Spleen (tissue), 11 donors: ENCODE data around the gene DHX57. TPM values are rescaled to one million over a fixed set of nuclear protein-coding genes. Genes with fewer than 3 reads are reported as not detected.

Source experiments
- DNase-seq: peaks from one replicate; pipeline ENCODE4 v3.0.0-alpha.2; 2020
- H3K27ac ChIP-seq, 8 donors: fragments of 200-600 bp; sonication (generic) in 7 of 8; 1 replicate in 4 of 8; 2 replicates in 4 of 8; pipeline versions ENCODE4 v1.5.0 to v1.8.0; 2016 to 2021; ENCODE audit warnings: inconsistent platforms in 4 of 8, mild to moderate bottlenecking in 4 of 8, moderate library complexity in 1 of 8
- H3K27me3 ChIP-seq, 7 donors: fragments of 200-600 bp; sonication (generic) in 6 of 7; replicated peaks in 1 of 7; 1 replicate in 4 of 7; 2 replicates in 3 of 7; pipeline versions ENCODE4 v1.5.0 to v1.8.0; 2016 to 2021; ENCODE audit warnings: inconsistent platforms in 3 of 7, mild to moderate bottlenecking in 1 of 7
- H3K36me3 ChIP-seq, 6 donors: fragments of 200-600 bp; sonication (generic) in 5 of 6; 1 replicate in 4 of 6; 2 replicates in 2 of 6; pipeline versions ENCODE4 v1.5.0 to v1.8.0; 2016 to 2021; ENCODE audit warnings: inconsistent platforms in 2 of 6
- H3K4me1 ChIP-seq, 6 donors: fragments of 200-600 bp; sonication (generic) in 5 of 6; 1 replicate in 3 of 6; 2 replicates in 3 of 6; pipeline versions ENCODE4 v1.5.0 to v1.8.0; 2016 to 2021; ENCODE audit warnings: inconsistent platforms in 3 of 6
- H3K4me3 ChIP-seq, 8 donors: fragments of 200-600 bp; sonication (generic) in 7 of 8; 1 replicate in 4 of 8; 2 replicates in 4 of 8; pipeline versions ENCODE4 v1.5.0 to v1.8.0; 2016 to 2021; ENCODE audit warnings: inconsistent platforms in 4 of 8, mild to moderate bottlenecking in 4 of 8, moderate library complexity in 2 of 8
- H3K9me3 ChIP-seq, 8 donors: fragments of 200-600 bp; sonication (generic) in 7 of 8; 1 replicate in 4 of 8; 2 replicates in 4 of 8; pipeline versions ENCODE4 v1.5.0 to v1.8.0; 2016 to 2021; ENCODE audit warnings: inconsistent platforms in 4 of 8
- CTCF ChIP-seq, 11 experiments: fragments of 200-600 bp in 7 of 11; fragments of 450-650 bp in 4 of 11; sonication (generic) in 4 of 11; IDR thresholded peaks in 8 of 11; conservative IDR thresholded peaks in 3 of 11; 1 replicate in 7 of 11; 2 replicates in 4 of 11; pipeline versions ENCODE4 v1.4.0 to v1.8.0; 2016 to 2021; ENCODE audit warnings: antibody characterized with exemption in 11 of 11, inconsistent platforms in 4 of 11, mild to moderate bottlenecking in 1 of 11
- POLR2A ChIP-seq, 3 donors: fragments of 450-650 bp; IDR thresholded peaks; one replicate each; pipeline ENCODE4 v1.5.1; 2017; ENCODE audit warnings: antibody characterized with exemption in 3 of 3, mild to moderate bottlenecking in 1 of 3
- POLR2AphosphoS5 ChIP-seq, 3 donors: sonication (generic); formaldehyde crosslinking; IDR thresholded peaks; one replicate each; pipeline ENCODE4 v1.5.1; 2017; ENCODE audit warnings: antibody characterized with exemption in 3 of 3
- WGBS, 5 donors: extraction: QIAGEN DNeasy Blood & Tissue Kit in 3 of 5; methylation state at CpG; one replicate each; pipeline versions ENCODE4 v1.1.5 to v1.1.7; 2013 to 2018; 5-methylcytosine and 5-hydroxymethylcytosine counted together
- intact Hi-C: fragments of 100-400 bp; cut with DNase I; formaldehyde crosslinking; loops from one replicate; pipeline ENCODE4 v1.15.0; 2023; ENCODE audit warnings: low total_unique reads
- polyA plus RNA-seq, 3 donors: library from polyadenylated mRNA; stranded (reverse); fragments of 200-250 nt; gene quantifications; one replicate each; pipeline ENCODE4 v1.2.1, GENCODE V29; 2013
- total RNA-seq, 7 donors: library from RNA; depleted of rRNA in 3 of 7; stranded (reverse); fragments of >200 nt in 3 of 7; fragmentation: NEBNext Ultra II Directional in 4 of 7; extraction: Animal tissue kit (Norgen Biotek cat#: 25700) in 4 of 7; gene quantifications; one replicate each; pipeline versions ENCODE4 v1.1.0 to v1.2.1, GENCODE V29; 2016 to 2021
- donor health status: healthy with polysubstance abuse.
- donor health status: DM: no; HTN: no; CAD: no; lungs with moderate emphysema.
- donor health status: DM: no; HTN: no; CAD: no.
- donor health status: Bipolar disorder and iron deficiency.
- donor health status: healthy.
- donor health status: DM: no; HTN: no; CAD: no.
- donor health status: DM: yes; HTN: yes; CAD: no.

The DHX57 gene
- total and polyA plus RNA-seq, 10 donors: 6.5 to 24.0 (median 14.8) TPM

DNA sequence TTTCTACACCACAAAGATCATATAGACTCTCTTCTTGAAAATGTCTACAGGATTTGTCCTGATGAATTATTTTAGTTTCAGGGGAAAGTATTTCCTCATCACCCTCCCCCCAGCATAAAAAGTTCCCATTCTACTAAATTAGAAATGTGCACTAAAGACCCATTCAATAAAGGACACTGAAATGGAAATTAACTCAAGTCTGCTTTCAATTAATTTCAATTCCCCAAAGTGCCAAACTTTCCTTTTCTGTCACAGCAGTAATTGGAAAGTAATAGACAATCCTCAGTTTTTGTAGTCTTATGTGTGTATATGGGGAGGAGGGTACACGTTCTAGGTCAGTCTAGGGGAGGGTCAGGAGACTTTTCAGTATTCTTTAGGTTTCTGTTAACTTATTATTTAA is 35.5 kb upstream of the DHX57 start:
- H3K4me3 ChIP-seq: no peak overlapping the region
- no peaks in the 10 kb centered on the region for H3K9me3 ChIP-seq
- no peak for DNase-seq
- H3K4me1 ChIP-seq: no peaks in the 10 kb centered on the region
- no peak overlapping the region for H3K27ac ChIP-seq
- no peaks in the 10 kb centered on the region for H3K36me3 ChIP-seq
- TF ChIP-seq POLR2AphosphoS5 (IDR thresholded peaks at IDR 0.05): no peak
- no peak for TF ChIP-seq CTCF (IDR thresholded peaks at IDR 0.05 in 8 of 11, conservative IDR thresholded peaks at IDR 0.05 in 3 of 11)
- no peak for TF ChIP-seq POLR2A (IDR thresholded peaks at IDR 0.05)
- 79 to 100% (median 94%) methylated on average over 1 of the region's 1 CpG for WGBS, 5 donors
- H3K27me3 ChIP-seq: no peaks in the 10 kb centered on the region
- intact Hi-C loops: no loop called here

DNA sequence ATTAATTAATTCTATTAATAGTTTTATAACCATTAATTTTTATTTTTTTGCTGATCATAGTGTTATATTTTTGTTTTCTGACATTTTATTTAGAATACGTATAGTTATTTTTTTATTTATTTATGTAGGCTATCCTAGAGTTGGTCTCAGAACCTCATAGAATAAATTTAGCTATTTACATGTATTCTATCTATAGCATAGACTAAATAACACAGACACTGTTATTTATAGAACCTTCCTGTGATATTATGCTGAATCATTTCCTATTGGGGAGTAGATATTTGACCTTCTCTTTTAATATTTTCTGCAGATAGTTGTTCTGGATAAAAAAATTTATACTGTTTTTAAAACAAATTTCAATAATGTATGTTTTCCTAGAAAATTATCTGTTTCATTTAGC is 34.1 kb upstream of the DHX57 start:
- 81 to 100% (median 91%) methylated on average over 1 of the region's 1 CpG for WGBS, 5 donors
- H3K4me1 ChIP-seq: no peaks in the 10 kb centered on the region
- no peak for TF ChIP-seq POLR2AphosphoS5 (IDR thresholded peaks at IDR 0.05)
- TF ChIP-seq POLR2A (IDR thresholded peaks at IDR 0.05): no peak
- H3K9me3 ChIP-seq: no peaks in the 10 kb centered on the region
- H3K36me3 ChIP-seq: no peaks in the 10 kb centered on the region
- no peak for DNase-seq
- intact Hi-C loops: no loop called here
- H3K27ac ChIP-seq: no peak overlapping the region
- H3K4me3 ChIP-seq: no peak overlapping the region
- no peaks in the 10 kb centered on the region for H3K27me3 ChIP-seq

DNA sequence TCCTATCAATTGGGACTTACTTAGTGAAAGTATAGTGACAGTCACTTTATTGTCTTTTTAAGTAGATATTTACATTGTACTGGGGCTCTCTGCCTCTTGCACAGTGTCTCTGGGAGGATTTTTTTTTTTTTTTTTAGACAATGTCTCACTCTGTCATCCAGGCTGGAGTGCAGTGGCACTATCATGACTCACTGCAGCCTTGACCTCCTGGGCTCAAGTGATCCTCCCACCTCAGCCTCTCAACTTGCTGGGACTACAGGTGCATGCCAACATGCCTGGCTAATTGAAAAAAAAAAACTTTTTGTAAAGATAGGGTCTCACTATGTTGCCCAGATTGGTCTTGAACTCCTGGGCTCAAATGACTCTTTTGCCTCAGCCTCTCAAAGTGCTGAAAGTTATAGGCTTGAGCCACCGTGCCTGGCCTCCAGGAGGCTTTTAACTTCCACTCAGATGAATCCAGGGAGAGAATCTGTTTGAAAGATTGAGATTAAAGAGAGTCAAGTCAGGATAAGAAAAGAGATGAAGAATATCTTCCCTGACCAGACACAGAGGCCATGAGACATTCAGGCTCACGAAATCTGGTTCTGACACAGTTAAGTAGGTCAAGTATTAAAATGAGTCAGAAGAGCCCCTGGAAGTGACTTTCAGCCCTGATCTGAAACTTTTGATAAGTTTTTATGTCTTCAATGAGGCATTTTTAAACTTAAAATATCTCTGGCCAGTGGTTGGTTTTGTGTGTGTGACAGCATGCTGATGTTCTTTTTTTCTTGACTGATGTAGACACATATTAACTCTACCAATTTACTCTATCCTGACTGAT is 32.2 kb upstream of the DHX57 start:
- Histone ChIP-seq H3K9me3 (no peaks in the 10 kb centered on the region), H3K4me1 (no peaks in the 10 kb centered on the region), H3K27me3 (no peaks in the 10 kb centered on the region), H3K27ac (no peak overlapping the region), H3K36me3 (no peaks in the 10 kb centered on the region), H3K4me3 (no peak overlapping the region)
- no peak for TF ChIP-seq POLR2A (IDR thresholded peaks at IDR 0.05)
- no peak for TF ChIP-seq CTCF (IDR thresholded peaks at IDR 0.05 in 8 of 11, conservative IDR thresholded peaks at IDR 0.05 in 3 of 11)
- TF ChIP-seq POLR2AphosphoS5 (IDR thresholded peaks at IDR 0.05): no peak
- WGBS, 5 donors: 58 to 78% (median 69%) methylated on average over 2 of the region's 2 CpGs
- DNase-seq: no peak
- intact Hi-C loops: no loop called here

GRCh38 chr2:38907242-38907641 is 31.5 kb upstream of the DHX57 start:
- TF ChIP-seq POLR2A (IDR thresholded peaks at IDR 0.05) (no peak), CTCF (IDR thresholded peaks at IDR 0.05 in 8 of 11, conservative IDR thresholded peaks at IDR 0.05 in 3 of 11) (no peak), POLR2AphosphoS5 (IDR thresholded peaks at IDR 0.05) (no peak)
- Histone ChIP-seq H3K27me3 (no peaks in the 10 kb centered on the region), H3K4me3 (no peak overlapping the region), H3K36me3 (no peaks in the 10 kb centered on the region), H3K27ac (no peak overlapping the region), H3K4me1 (no peaks in the 10 kb centered on the region), H3K9me3 (no peaks in the 10 kb centered on the region)
- 68 to 83% (median 69%) methylated on average over 1 of the region's 1 CpG for WGBS, 5 donors
- intact Hi-C loops: no loop called here
- no peak for DNase-seq
